ENCODE measurements around the gene AP5S1.
"Not testable (repeated sequence)": the region's sequence is repeated elsewhere in the genome, so short reads cannot be mapped to it uniquely, and the experiment has no call there.

The AP5S1 gene

DNA sequence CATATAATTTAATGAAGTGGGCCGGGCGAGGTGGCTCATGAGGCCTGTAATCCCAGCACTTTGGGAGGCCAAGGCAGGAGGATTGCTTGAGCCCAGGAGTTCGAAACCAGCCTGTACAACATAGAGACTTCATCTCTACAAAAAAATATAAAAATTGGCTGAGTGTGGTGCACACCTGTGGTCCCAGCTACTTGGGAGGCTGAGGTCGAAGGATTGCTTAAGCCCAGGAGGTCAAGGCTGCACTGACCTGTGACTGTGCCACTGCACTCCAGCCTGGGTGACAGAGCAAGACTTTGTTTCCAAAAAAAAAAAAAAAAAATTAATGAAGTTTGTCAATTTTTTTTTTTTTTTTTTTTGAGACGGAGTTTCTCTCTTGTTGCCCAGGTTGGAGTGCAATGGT lies 9.5 kb downstream of the AP5S1 start:
- not testable (repeated sequence) for H3K27ac ChIP-seq (ENCODE audit: low read depth, low read length); H3K9me3 ChIP-seq (ENCODE audit: low read length); H3K4me1 ChIP-seq (ENCODE audit: insufficient read depth, low read length); H3K27me3 ChIP-seq (ENCODE audit: control insufficient read depth in 1 of 2, insufficient read depth in 2 of 2, low read length in 2 of 2); H3K9ac ChIP-seq (ENCODE audit: low read length); H3K36me3 ChIP-seq (ENCODE audit: insufficient read depth, low read length); H3K4me3 ChIP-seq (ENCODE audit: low read depth in 1 of 2, low read length in 2 of 2)

DNA sequence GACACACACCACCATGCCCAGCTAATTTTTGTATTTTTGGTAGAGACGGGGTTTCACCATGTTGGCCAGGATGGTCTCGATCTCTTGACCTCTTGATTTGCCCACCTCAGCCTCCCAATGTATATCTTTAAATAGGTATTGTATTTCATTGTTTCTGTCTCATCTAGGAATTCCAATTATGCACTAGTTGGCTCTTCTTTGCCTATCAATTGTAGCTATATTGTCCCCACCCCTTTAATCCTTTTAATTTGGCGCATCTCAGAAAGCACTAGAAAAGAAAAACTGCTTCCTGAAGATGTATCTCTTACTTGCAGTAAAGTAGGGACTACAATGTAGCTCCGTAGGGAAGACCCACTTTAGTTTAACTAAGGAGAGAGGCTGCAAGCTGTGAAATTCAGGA lies 15.8 kb downstream of the AP5S1 start:
- Histone ChIP-seq H3K36me3 (ENCODE audit: insufficient read depth, low read length) (no peaks in the 10 kb centered on the region), H3K9me3 (ENCODE audit: low read length) (no peaks in the 10 kb centered on the region), H3K4me1 (ENCODE audit: insufficient read depth, low read length) (no peaks in the 10 kb centered on the region), H3K27ac (ENCODE audit: low read depth, low read length) (no peak overlapping the region), H3K27me3 (ENCODE audit: control insufficient read depth in 1 of 2, insufficient read depth in 2 of 2, low read length in 2 of 2) (no peaks in the 10 kb centered on the region), H3K4me3 (ENCODE audit: low read depth in 1 of 2, low read length in 2 of 2) (no peak overlapping the region), H3K9ac (ENCODE audit: low read length) (no peak overlapping the region)

DNA sequence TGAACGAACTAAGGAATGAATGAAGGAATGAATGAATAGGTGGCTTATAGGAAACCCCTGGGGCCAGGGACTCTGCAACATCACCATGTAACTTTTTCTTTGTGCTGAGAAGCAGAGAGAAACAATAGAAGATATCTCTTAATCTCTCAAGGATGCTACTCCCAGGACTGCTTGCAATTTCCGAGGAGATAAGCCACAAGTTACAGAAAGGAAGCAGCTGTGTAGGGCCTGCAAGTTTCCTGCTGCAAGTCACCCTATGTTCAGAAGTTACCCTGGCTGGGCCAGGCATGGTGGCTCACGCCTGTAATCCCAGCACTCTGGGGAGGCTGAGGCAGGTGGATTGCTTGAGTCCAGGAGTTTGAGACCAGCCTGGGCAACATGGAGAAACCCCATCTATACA lies 19.0 kb downstream of the AP5S1 start:
- Histone ChIP-seq H3K27ac (ENCODE audit: low read depth, low read length) (no peak overlapping the region), H3K9me3 (ENCODE audit: low read length) (no peaks in the 10 kb centered on the region), H3K36me3 (ENCODE audit: insufficient read depth, low read length) (no peaks in the 10 kb centered on the region), H3K9ac (ENCODE audit: low read length) (no peak overlapping the region), H3K4me3 (ENCODE audit: low read depth in 1 of 2, low read length in 2 of 2) (no peak overlapping the region), H3K27me3 (ENCODE audit: control insufficient read depth in 1 of 2, insufficient read depth in 2 of 2, low read length in 2 of 2) (no peaks in the 10 kb centered on the region), H3K4me1 (ENCODE audit: insufficient read depth, low read length) (no peaks in the 10 kb centered on the region)

DNA sequence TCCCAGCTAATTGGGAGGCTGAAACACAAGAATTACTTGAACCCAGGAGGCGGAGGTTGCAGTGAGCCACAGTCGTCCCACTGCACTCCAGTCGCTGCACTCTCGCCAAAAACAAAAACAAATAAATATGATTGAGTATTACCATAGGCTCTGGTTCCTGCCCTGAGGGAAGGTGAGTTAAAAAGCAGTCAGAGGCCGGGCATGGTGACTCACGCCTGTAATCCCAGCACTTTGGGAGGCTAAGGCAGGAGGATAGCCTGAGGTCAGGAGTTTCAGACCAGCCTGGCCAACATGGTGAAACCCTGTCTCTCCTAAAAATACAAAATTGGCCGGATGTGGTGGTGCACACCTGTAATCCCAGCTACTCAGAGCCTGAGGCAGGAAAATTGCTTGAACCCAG lies 19.9 kb downstream of the AP5S1 start:
- not testable (repeated sequence) for H3K27me3 ChIP-seq (ENCODE audit: control insufficient read depth in 1 of 2, insufficient read depth in 2 of 2, low read length in 2 of 2); H3K4me1 ChIP-seq (ENCODE audit: insufficient read depth, low read length); H3K27ac ChIP-seq (ENCODE audit: low read depth, low read length); H3K36me3 ChIP-seq (ENCODE audit: insufficient read depth, low read length); H3K9ac ChIP-seq (ENCODE audit: low read length); H3K9me3 ChIP-seq (ENCODE audit: low read length); H3K4me3 ChIP-seq (ENCODE audit: low read depth in 1 of 2, low read length in 2 of 2)

DNA sequence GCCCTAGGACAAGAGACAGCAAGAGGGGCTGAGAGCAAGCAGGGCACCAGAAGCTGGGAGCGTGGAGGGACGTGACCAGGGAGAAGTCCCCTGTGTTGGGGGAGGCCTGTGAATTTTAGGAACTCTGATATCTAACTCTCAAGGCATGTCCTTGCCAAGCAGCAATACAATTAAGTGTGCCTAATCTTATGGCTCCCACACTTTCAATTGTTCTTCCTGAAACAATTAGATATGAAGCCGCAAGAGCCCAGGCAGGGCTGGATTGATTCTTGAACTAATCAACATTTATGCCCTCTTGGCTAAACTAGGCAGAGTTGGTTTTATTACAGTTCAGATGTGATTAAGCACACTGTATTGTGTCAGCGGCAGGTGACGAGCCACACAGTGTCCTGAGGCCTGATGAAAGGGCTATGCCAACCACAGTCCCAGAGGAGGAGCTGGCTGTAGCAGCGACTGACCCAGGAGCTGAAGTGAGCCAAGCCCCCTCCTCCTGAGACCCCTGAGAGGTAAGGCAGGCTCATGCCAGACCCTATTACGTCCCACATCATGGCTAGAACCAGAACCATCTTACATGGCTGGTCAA lies 22.1 kb downstream of the AP5S1 start:
- H3K9ac ChIP-seq (ENCODE audit: low read length) = no peak overlapping the region
- H3K4me1 ChIP-seq (ENCODE audit: insufficient read depth, low read length) = peaks cover 9% of the 10 kb centered on the region
- H3K27me3 ChIP-seq (ENCODE audit: control insufficient read depth in 1 of 2, insufficient read depth in 2 of 2, low read length in 2 of 2) = no peaks in the 10 kb centered on the region
- H3K9me3 ChIP-seq (ENCODE audit: low read length) = no peaks in the 10 kb centered on the region
- H3K36me3 ChIP-seq (ENCODE audit: insufficient read depth, low read length) = no peaks in the 10 kb centered on the region
- H3K4me3 ChIP-seq (ENCODE audit: low read depth in 1 of 2, low read length in 2 of 2) = no peak overlapping the region
- no peak overlapping the region for H3K27ac ChIP-seq (ENCODE audit: low read depth, low read length)

DNA sequence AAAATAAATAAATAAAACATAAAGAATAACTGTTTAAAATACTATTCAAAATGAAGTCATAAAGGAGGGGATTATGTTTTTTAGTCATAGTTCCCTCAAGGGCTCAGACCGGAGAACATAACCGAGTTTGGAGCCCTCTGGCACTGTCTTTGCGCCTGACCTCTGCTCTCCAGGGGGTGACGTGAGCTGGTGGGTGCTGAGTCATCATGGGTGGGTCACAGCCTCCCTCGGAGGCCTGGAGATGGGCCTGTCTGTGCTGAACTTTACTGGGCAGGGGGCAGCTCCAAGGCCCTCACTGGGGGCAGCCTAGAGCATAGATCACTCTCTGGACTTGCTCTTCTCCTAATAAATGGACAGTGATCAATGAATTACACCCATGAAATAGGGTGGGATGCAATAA lies 23.1 kb downstream of the AP5S1 start:
- H3K4me1 ChIP-seq (ENCODE audit: insufficient read depth, low read length) = peaks cover 19% of the 10 kb centered on the region
- no peak overlapping the region for H3K4me3 ChIP-seq (ENCODE audit: low read depth in 1 of 2, low read length in 2 of 2)
- H3K27me3 ChIP-seq (ENCODE audit: control insufficient read depth in 1 of 2, insufficient read depth in 2 of 2, low read length in 2 of 2) = no peaks in the 10 kb centered on the region
- no peak overlapping the region for H3K27ac ChIP-seq (ENCODE audit: low read depth, low read length)
- H3K9me3 ChIP-seq (ENCODE audit: low read length) = no peaks in the 10 kb centered on the region
- H3K36me3 ChIP-seq (ENCODE audit: insufficient read depth, low read length) = no peaks in the 10 kb centered on the region
- no peak overlapping the region for H3K9ac ChIP-seq (ENCODE audit: low read length)

DNA sequence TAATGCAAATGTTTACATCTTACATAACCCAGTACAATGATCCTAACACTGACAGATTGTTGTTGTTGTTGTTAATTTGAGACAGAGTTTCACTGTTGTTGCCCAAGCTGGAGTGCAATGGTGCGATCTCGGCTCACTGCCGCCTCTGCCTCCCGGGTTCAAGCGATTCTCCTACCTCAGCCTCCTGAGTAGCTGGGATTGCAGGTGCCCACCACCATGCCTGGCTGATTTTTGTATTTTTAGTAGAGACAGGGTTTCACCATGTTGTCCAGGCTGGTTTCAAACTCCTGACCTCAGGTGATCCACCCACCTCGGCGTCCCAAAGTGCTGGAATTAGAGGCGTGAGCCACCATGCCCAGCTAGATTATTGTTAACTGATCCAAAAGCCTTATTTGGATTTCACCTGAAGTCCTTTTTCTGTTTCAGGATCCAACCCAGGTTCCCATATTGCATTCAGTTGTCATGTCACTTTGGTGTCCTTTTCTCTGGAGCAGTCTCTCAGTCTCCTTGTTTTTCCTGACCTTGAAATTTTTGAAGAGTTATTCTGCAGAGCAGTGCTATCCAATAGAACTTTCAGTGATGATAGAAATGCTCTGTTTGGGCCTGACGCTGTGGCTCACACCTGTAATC lies 23.8 kb downstream of the AP5S1 start:
- H3K9me3 ChIP-seq (ENCODE audit: low read length); H3K4me3 ChIP-seq (ENCODE audit: low read depth in 1 of 2, low read length in 2 of 2); H3K27ac ChIP-seq (ENCODE audit: low read depth, low read length); H3K27me3 ChIP-seq (ENCODE audit: control insufficient read depth in 1 of 2, insufficient read depth in 2 of 2, low read length in 2 of 2); H3K36me3 ChIP-seq (ENCODE audit: insufficient read depth, low read length); H3K9ac ChIP-seq (ENCODE audit: low read length): not testable (repeated sequence)
- H3K4me1 ChIP-seq (ENCODE audit: insufficient read depth, low read length) = peaks cover 21% of the 10 kb centered on the region

DNA sequence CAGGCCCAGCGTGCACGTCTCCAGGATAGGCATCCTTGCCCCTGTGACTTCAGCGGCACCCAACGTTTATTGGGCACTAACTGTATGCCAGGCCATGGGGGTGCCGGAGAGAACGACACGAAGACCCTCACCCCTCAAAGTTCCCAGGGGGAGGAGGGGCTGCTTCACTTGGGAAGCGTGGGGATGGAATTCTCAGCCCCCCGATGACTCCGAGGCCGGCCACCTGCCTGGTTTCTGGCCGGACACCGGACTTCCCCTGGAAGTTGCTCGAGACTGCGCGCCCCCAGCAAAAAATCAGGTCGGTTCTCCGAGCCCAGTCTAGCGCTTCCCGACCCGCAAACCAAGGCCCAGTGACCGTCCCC lies 26.0 kb downstream of the AP5S1 start:
- Histone ChIP-seq H3K9me3 (ENCODE audit: low read length) (no peaks in the 10 kb centered on the region), H3K36me3 (ENCODE audit: insufficient read depth, low read length) (no peaks in the 10 kb centered on the region), H3K27me3 (ENCODE audit: control insufficient read depth in 1 of 2, insufficient read depth in 2 of 2, low read length in 2 of 2) (no peaks in the 10 kb centered on the region), H3K4me3 (ENCODE audit: low read depth in 1 of 2, low read length in 2 of 2) (peak overlapping the region; percentile 82 to 90), H3K9ac (ENCODE audit: low read length) (peak overlapping the region; percentile 91), H3K4me1 (ENCODE audit: insufficient read depth, low read length) (peaks cover 21% of the 10 kb centered on the region), H3K27ac (ENCODE audit: low read depth, low read length) (peak overlapping the region; percentile 92)

DNA sequence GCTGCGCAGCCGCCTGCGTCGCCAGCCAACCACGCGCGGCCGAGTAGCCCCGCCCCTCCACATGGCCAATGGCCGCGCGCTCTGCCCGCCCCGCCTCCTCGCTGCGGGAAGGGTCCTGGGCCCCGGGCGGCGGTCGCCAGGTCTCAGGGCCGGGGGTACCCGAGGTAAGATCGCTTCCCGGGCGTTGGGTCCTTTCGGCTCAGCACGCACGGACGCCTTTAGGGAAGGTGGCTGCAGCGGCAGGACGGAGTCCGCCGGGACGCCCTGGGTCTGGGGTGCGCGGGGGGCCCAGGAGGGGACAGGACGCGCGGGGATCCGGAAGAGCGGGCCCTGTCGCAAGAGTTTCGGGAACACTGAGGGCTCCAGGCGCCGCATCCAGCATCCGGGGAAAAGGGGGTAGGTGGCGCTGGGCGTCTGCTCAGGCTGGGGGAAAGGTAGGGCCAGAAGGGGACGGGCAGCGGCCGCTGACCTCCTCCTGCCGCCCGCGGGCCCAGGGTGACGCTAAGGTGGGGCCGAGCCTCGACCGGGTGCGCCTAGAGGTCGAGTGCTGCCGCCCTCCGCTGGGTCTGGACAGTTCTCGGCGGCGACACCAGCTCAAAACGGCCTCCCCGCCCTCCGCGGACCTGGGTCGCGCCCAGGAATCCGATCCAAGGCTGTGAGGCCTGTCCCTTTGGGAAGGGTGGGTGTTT lies 26.5 kb downstream of the AP5S1 start, which contains the start of gene MAVS:
Gene MAVS, plus strand, starts transcription at position 95 of the 689 bp plus-strand sequence. CDS start 7,791 bp downstream, outside the sequence.
- peak within 1 kb of the TSS; percentile 92 for H3K27ac ChIP-seq (ENCODE audit: low read depth, low read length)
- H3K4me3 ChIP-seq (ENCODE audit: low read depth in 1 of 2, low read length in 2 of 2) = peak within 1 kb of the TSS; percentile 82 to 90
- H3K36me3 ChIP-seq (ENCODE audit: insufficient read depth, low read length) = no peaks in the 10 kb centered on the region
- no peaks in the 10 kb centered on the region for H3K27me3 ChIP-seq (ENCODE audit: control insufficient read depth in 1 of 2, insufficient read depth in 2 of 2, low read length in 2 of 2)
- no peaks in the 10 kb centered on the region for H3K9me3 ChIP-seq (ENCODE audit: low read length)
- peak within 1 kb of the TSS; percentile 91 for H3K9ac ChIP-seq (ENCODE audit: low read length)
- peaks cover 21% of the 10 kb centered on the region for H3K4me1 ChIP-seq (ENCODE audit: insufficient read depth, low read length)

DNA sequence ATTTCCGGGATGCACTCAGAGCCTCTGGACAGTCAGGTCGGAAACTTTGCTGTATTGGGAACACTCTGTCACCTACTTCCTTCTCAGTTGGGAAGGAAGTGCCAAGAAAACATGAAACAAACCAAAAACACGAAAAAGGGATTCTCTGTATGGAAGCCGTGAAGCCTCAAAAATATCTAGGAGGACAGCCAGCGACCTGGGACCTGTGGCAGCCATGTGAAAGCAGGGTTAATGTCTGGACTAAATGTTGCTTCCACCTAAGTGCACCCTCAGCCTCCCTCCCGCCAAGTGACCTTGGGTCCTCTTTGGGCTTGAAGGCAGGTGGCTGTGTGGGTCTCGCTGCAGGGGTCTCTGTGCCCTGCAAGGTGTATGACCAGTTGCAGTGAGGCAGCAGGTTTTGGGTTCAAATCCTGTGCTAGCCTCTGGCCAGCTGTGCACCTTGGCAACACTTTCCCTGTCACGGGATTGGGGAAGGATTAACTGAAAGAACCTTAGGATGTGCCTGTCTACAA lies 27.1 kb downstream of the AP5S1 start:
- no peaks in the 10 kb centered on the region for H3K36me3 ChIP-seq (ENCODE audit: insufficient read depth, low read length)
- H3K27me3 ChIP-seq (ENCODE audit: control insufficient read depth in 1 of 2, insufficient read depth in 2 of 2, low read length in 2 of 2) = no peaks in the 10 kb centered on the region
- peak overlapping the region; percentile 82 to 90 for H3K4me3 ChIP-seq (ENCODE audit: low read depth in 1 of 2, low read length in 2 of 2)
- peaks cover 21% of the 10 kb centered on the region for H3K4me1 ChIP-seq (ENCODE audit: insufficient read depth, low read length)
- peak overlapping the region; percentile 92 for H3K27ac ChIP-seq (ENCODE audit: low read depth, low read length)
- H3K9ac ChIP-seq (ENCODE audit: low read length) = peak overlapping the region; percentile 45
- H3K9me3 ChIP-seq (ENCODE audit: low read length) = no peaks in the 10 kb centered on the region

DNA sequence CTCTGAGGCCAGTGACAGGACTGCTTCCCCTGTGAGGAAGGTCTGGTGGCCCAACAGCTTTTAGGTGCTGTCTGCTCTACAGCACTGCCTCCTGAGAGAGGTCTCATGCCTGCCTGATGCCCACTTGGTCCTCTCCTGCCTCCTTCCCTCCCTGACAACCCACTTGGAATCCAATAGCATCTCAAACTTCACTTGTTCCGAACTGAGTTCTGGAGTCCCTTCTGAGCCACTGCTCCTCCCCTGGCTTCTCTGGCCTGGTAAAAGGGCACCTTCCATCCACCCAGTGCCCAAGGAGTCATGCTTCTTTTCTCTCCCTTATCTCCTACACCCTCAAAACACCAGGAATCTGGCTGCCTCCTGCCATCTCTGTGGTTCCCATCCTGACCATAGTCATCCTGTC lies 28.2 kb downstream of the AP5S1 start:
- Histone ChIP-seq H3K36me3 (ENCODE audit: insufficient read depth, low read length) (no peaks in the 10 kb centered on the region), H3K4me3 (ENCODE audit: low read depth in 1 of 2, low read length in 2 of 2) (no peak overlapping the region), H3K9me3 (ENCODE audit: low read length) (no peaks in the 10 kb centered on the region), H3K27ac (ENCODE audit: low read depth, low read length) (no peak overlapping the region), H3K9ac (ENCODE audit: low read length) (no peak overlapping the region), H3K27me3 (ENCODE audit: control insufficient read depth in 1 of 2, insufficient read depth in 2 of 2, low read length in 2 of 2) (no peaks in the 10 kb centered on the region), H3K4me1 (ENCODE audit: insufficient read depth, low read length) (peaks cover 21% of the 10 kb centered on the region)
